ENCODE measurements around the gene IL6R.
A peak's percentile ranks its signal among the peaks of the same experiment; 100 is the strongest.

Gene IL6R

GRCh38 chr1:154442006-154442740 lies 37.0 kb downstream of the IL6R start:
- H3K4me3 ChIP-seq (ENCODE audit: low read length), result no peak overlapping the region
- H4K20me1 ChIP-seq (ENCODE audit: insufficient read depth, low read length), result no peaks in the 10 kb centered on the region
- H2AFZ ChIP-seq (ENCODE audit: low read depth, low read length), result no peak overlapping the region
- H3K79me2 ChIP-seq (ENCODE audit: low read length), result no peaks in the 10 kb centered on the region
- H3K27me3 ChIP-seq (ENCODE audit: low read depth, low read length), result no peaks in the 10 kb centered on the region
- peaks cover 43% of the 10 kb centered on the region for H3K4me1 ChIP-seq (ENCODE audit: low read length)
- peak overlapping the region; percentile 15; the same call in 1 of the 2 replicates for H3K9ac ChIP-seq (ENCODE audit: low read length)
- peaks cover 35% of the 10 kb centered on the region for H3K36me3 ChIP-seq (replicated peaks; ENCODE audit: low read depth, low read length)
- TF ChIP-seq CTCF (IDR thresholded peaks at IDR 0.05; ENCODE audit: low read depth, low read length) (peak; percentile 75), EZH2phosphoT487 (IDR thresholded peaks at IDR 0.05; ENCODE audit: low read depth) (no peak)
- H3K9me3 ChIP-seq (ENCODE audit: insufficient read depth, low read length), result no peaks in the 10 kb centered on the region
- peak overlapping the region; percentile 26 for H3K4me2 ChIP-seq (ENCODE audit: low read length)
- H3K27ac ChIP-seq (ENCODE audit: low read length), result peak overlapping the region; percentile 26

- no peaks in the 10 kb centered on the region for H4K20me1 ChIP-seq (ENCODE audit: insufficient read depth, low read length)
- no peaks in the 10 kb centered on the region for H3K27me3 ChIP-seq (ENCODE audit: low read depth, low read length)
- no peaks in the 10 kb centered on the region for H3K9me3 ChIP-seq (ENCODE audit: insufficient read depth, low read length)
- TF ChIP-seq EZH2phosphoT487 (IDR thresholded peaks at IDR 0.05; ENCODE audit: low read depth) (no peak), CTCF (IDR thresholded peaks at IDR 0.05; ENCODE audit: low read depth, low read length) (no peak)
- no peak overlapping the region for H3K4me3 ChIP-seq (ENCODE audit: low read length)
- H3K36me3 ChIP-seq (replicated peaks; ENCODE audit: low read depth, low read length), result peaks cover 36% of the 10 kb centered on the region
- H3K4me2 ChIP-seq (ENCODE audit: low read length), result no peak overlapping the region
- H3K9ac ChIP-seq (ENCODE audit: low read length), result no peak overlapping the region
- no peaks in the 10 kb centered on the region for H3K79me2 ChIP-seq (ENCODE audit: low read length)
- no peak overlapping the region for H2AFZ ChIP-seq (ENCODE audit: low read depth, low read length)
- peaks cover 37% of the 10 kb centered on the region for H3K4me1 ChIP-seq (ENCODE audit: low read length)
- no peak overlapping the region for H3K27ac ChIP-seq (ENCODE audit: low read length)
Measured at GRCh38 chr1:154443274-154444013, 38.3 kb downstream of the IL6R start.

- Histone ChIP-seq H3K4me2 (ENCODE audit: low read length) (no peak overlapping the region), H3K27me3 (ENCODE audit: low read depth, low read length) (no peaks in the 10 kb centered on the region), H3K4me3 (ENCODE audit: low read length) (no peak overlapping the region), H3K9me3 (ENCODE audit: insufficient read depth, low read length) (no peaks in the 10 kb centered on the region), H2AFZ (ENCODE audit: low read depth, low read length) (no peak overlapping the region), H3K4me1 (ENCODE audit: low read length) (peaks cover 23% of the 10 kb centered on the region), H3K36me3 (replicated peaks; ENCODE audit: low read depth, low read length) (peaks cover 35% of the 10 kb centered on the region), H3K27ac (ENCODE audit: low read length) (no peak overlapping the region), H4K20me1 (ENCODE audit: insufficient read depth, low read length) (no peaks in the 10 kb centered on the region), H3K79me2 (ENCODE audit: low read length) (no peaks in the 10 kb centered on the region), H3K9ac (ENCODE audit: low read length) (no peak overlapping the region)
- no peak for TF ChIP-seq EZH2phosphoT487 (IDR thresholded peaks at IDR 0.05; ENCODE audit: low read depth)
- no peak for TF ChIP-seq CTCF (IDR thresholded peaks at IDR 0.05; ENCODE audit: low read depth, low read length)
Measured at GRCh38 chr1:154445040-154445472, 39.9 kb downstream of the IL6R start.

- Histone ChIP-seq H3K36me3 (replicated peaks; ENCODE audit: low read depth, low read length) (peaks cover 31% of the 10 kb centered on the region), H3K4me2 (ENCODE audit: low read length) (no peak overlapping the region), H3K79me2 (ENCODE audit: low read length) (no peaks in the 10 kb centered on the region), H3K27ac (ENCODE audit: low read length) (no peak overlapping the region), H3K9me3 (ENCODE audit: insufficient read depth, low read length) (no peaks in the 10 kb centered on the region), H3K9ac (ENCODE audit: low read length) (no peak overlapping the region), H3K4me3 (ENCODE audit: low read length) (no peak overlapping the region), H2AFZ (ENCODE audit: low read depth, low read length) (no peak overlapping the region), H3K4me1 (ENCODE audit: low read length) (peaks cover 11% of the 10 kb centered on the region), H3K27me3 (ENCODE audit: low read depth, low read length) (no peaks in the 10 kb centered on the region), H4K20me1 (ENCODE audit: insufficient read depth, low read length) (no peaks in the 10 kb centered on the region)
- TF ChIP-seq CTCF (IDR thresholded peaks at IDR 0.05; ENCODE audit: low read depth, low read length) (no peak), EZH2phosphoT487 (IDR thresholded peaks at IDR 0.05; ENCODE audit: low read depth) (no peak)
Measured at GRCh38 chr1:154446292-154446691, 41.1 kb downstream of the IL6R start.

Measured in OCI-LY3 (cell line).